ENCODE results near the gene RAI1.

RAI1 gene

DNA sequence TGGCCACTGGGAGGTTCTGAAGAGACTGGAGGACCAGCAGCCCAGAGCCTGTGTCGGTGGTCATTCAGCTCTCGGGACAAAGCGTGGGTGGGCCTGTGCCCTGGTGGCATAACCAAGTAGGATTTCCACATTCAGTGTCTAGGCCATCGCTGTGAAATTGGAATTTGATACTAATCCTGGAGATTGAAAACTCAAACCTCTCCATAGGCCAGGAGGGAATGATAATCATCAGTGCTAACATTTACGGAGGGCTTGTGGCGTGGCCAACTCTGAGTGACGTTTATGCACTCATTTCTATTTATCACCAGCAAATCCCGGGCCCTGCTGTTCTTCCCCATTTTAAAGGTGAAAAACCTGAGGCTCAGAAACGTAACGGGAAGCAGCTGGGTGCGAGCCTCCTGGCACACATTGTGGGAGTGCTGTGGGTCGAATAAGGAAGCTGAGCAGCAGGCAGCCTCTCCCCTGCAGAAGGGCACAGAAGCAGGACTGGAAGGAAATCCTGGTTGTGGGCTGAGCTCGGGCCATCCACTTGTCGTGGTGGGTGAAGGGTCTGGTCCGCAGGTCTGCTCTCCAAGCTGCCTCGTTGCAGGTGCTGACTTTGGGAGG lies 33.1 kb downstream of the RAI1 start:
- DNase-seq: peak in 1 of 58 donors; percentile 34

GRCh38 chr17:17714879-17715278 lies 33.6 kb downstream of the RAI1 start:
- no peak for DNase-seq

DNA sequence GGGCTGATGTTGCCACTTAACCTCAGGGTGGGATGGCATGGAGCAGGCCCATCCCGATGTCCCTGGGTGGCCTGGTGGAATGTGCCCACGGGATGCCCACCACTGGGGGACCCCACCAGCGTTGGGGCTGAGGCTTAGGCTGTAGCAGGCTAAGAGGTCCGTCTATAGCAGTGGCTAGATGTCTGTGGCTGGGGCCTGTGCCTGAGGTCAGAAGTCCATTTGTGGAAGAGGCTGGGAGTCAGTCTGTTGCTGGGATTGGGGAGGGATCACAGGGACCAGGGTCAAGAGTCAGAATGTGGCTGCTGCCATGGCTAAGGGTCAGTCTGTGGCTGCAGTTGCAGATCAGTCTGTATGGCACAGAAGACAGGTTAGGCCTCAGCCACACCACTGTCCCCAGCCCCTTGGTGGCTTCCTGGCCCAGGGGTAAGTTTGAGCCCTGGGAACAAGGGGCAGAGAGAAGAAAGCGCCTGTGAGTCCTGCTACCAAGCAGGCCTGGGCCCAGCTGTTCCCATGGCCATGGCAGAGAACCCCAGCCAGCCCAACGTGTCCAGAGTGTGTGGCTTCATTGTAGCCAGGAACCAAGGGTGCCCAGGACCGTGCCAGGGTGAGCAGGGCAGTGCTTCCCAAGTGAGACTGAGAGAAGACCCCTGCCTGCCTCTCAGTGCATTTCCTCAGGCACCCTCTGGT lies 35.7 kb downstream of the RAI1 start:
- no peak for DNase-seq

DNA sequence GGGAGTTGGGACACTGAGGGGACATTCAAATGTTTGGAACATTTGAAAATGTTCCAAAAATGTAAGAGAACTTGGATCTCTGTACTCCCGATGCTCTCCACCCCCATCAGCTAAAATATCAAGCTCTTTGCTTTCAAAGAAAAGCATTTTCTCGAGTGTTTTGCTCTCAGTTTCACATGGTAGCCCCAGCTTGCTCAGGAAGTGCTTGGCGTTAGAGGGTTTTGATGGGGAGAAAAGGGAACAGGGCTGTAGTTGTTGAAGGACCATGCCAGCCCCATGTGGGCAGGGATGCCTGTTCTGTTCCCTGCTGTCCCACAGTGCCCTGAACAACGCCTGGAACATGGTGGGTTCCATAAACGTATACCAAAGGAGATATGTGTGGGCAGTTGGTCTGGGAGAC lies 37.0 kb downstream of the RAI1 start:
- DNase-seq: no peak

DNA sequence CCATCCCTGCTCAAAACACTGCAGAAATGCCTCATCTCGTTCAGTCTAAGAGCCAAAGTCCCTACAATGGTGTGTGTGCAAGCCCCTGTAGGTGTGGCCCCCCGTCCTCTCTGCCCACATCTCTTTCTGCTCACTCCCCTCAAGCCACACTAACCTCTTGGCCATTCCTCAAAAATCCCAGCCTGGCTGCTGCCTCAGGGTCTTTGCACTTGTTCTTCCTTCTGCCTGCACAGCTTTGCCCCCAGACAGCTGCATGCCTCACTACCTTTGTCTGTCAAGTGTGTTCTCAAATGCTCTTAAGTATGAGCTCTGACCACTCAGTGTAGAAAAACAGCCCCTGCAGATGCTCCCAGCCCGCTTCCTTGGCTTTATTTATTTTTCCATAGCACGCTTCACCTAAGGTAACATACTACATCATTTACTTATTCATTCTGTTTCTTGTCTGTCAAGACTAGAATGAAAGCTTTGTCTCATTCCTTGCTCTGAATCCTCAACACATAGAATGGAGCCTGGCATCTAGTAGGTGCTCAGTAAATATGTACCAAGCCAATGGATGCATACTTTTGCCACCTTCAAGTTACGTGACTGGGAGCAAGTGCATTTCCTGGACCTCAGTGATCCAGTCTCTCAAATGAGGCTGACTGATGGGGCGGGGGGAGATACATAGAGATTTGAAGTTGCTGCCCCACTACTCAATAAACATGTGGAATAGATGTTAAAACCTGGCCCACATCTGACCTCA lies 38.1 kb downstream of the RAI1 start:
- DNase-seq: no peak

- DNase-seq: no peak
Observed at GRCh38 chr17:17719966-17720543, 38.8 kb downstream of the RAI1 start.

GRCh38 chr17:17721140-17721668 lies 39.9 kb downstream of the RAI1 start:
- DNase-seq: no peak

DNA sequence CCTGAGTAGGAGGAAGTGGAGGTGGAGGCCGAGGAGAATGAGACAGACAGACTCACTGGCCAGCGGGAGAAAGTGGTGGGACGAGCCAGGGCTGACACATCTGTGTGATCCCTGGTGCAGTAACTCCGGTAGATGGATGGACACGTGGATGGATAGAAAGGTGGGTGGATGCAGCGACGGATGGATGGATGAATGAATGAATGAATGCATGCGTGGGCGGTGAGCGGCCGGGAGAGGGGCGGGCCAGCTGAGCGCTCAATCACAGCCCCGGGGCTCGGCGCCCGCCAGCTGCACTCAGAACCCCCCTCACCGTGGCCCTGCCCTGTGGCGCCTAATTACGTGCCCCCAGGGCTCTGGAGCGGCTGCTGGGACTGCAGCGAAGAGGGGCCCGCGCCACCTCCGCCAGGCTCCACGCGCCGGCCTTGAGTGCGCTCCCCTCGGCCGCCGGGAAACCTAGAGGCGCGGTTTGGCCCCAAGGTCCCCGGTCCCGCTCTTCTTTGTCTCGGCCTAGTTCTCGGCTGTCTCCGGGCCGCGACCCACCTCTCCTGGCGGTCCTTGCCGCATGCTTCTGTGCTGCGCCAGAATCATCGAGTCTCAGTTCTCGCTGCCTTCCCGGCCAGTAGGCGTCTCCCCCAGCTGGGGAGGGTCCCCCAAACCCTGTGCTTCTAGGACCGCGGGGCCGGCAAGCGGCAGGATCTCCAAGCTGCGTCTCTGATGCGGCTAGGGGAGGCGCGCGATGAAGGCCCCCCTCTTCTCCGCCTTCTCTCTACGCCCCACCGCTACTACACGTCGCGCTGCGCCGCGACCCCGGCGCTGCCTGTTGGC lies 41.0 kb downstream of the RAI1 start:
- DNase-seq: peak in 40 of 58 donors; percentile 18 to 80 (median 59)

- DNase-seq: peak in 7 of 58 donors; percentile 22 to 66 (median 56)
Observed at GRCh38 chr17:17722906-17723353, 41.7 kb downstream of the RAI1 start.

GRCh38 chr17:17723354-17724261 lies 42.4 kb downstream of the RAI1 start:
- DNase-seq: peak in 27 of 58 donors; percentile 22 to 66 (median 44)

GRCh38 chr17:17724307-17725010 lies 43.2 kb downstream of the RAI1 start:
- DNase-seq: peak in 2 of 58 donors; percentile 20 to 30

DNA sequence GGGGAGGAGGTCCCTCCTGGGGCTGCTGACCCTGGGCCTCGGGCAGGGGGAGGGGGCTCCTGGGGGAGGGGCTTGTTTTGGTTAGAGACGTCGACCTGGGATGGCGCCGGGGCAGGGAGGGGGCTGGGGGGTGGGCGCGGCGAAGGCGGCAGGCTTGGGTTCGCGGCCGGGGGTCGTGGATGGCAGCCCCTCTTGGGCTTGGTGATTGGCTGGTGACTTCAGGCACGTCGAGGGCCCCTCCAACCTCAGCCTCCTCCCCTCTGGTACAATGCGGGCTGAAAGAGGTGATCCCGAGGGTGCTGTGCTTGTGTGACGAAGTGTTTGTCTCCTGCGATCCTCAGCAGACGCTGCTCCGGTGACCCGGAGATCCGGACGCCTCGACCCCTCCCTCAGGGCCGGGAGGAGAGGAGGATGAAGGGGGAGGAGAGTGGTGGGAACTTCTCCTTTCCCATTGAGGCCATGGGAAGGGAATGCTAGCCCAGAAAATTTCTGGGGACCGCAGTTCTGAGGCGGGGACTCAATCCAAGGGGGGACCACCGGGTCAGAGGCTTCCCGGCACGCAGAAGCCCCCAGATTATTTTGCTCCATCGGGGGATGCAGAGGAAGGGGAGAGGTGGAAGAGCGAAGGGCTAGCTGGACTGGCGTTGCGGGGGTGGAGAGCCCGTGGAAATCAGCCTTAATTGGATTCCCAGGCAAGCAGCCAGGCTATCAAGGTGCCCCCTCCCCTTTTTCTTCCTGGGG lies 43.9 kb downstream of the RAI1 start:
- DNase-seq: peak in 1 of 58 donors; percentile 66

DNA sequence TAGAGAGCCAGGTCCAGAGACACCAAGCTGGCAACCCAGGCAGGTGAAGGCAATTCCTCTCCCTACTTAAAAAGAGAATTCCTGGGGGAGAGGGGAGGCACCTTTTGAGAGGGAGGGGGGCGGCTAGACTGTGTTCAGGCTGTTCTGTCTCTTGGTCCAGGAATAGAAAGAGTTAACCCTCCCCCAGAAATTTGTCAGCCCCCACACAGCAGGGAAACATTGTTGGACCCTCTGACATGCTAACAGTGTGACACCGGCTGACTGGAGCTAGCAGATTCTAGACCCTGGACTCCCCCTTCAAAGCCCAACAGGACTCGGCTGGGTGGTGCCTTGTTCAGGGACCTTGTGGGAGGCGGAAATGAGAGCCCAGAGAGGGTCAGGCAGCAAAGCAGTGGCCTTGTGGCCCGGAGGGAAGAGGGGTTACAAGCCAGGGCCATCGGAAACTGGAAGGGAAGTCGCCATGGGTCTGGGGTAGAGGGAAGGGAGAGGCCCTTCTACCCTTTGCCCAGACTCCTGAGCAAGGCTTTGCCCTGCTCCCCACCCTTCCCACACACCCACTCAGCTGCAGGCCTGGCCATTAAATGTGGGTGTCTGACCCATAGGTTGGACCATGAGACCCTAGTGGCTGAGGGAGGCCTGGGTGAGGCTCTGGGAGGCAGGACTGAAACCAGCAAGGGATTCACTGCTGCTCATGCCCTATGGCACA lies 44.6 kb downstream of the RAI1 start:
- no peak for DNase-seq

DNA sequence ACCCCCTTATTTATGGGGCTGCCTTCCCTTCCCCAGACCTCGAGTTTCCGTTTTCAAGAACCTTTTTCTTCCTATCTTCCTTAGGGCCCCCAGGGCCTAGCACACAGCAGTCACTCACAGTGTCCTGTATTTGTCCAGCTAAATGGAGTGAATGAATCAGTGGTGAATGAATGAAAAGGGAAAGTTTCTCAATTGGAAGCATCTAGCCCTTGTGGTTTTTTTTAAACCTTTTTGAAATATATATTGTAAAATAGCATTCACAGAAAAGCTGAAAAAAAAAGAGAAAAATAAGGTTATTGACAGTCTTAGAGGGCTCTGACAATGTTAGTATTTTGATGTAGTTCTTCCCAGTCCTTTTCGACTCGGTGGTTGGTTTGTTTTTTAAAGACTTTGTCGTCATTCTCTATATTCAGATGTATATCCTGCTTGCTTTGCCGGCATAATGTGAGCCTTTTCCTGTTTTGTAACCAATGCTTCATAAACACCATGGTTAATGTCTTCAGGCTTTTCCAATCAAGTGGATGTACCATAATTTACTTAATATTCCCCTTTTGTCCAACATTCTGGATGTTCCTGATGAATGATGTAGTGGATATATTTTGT lies 45.3 kb downstream of the RAI1 start:
- no peak for DNase-seq

DNA sequence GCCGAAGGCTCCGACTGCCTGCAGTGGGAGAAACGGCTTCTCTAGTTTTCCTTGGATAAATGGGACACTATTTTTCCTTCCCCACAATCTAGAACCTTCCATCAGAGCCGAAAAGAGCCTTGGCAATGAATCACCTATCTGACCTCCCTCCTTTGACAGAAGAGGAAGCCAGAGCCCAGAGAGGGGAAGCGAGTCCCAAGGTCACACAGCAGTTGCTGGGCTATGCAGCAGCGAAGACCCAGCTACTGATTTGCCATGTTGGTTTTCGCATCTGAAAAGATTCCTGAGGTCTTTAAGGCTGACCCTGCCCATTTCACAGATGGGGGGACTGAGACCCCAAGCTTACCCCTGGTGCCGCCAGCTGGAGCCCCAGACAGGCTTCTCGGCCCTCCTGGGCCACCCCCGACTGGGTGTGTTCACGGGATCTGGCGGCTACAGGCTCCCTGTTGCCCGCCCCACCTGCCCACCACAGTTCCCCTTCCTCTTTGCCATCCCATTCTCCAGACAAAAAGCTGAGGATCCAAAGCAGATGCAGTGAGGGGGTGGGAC lies 45.9 kb downstream of the RAI1 start:
- DNase-seq: no peak

GRCh38 chr17:17728146-17728545 lies 46.9 kb downstream of the RAI1 start:
- DNase-seq: no peak
